OCI-LY3 (cell line): ENCODE results near the gene PSMF1.

Experiments
- CTCF ChIP-seq: fragments of 200-600, 300-600 bp; sonication (generic); IDR thresholded peaks from 2 replicates; pipeline ENCODE4 v1.5.1; 2014; ENCODE audit warnings: antibody characterized with exemption, low read length, low read depth
- EZH2phosphoT487 ChIP-seq: fragments of 200-600 bp; shearing (Covaris generic); IDR thresholded peaks from 2 replicates; pipeline ENCODE4 v1.6.1; 2018; ENCODE audit warnings: antibody characterized with exemption, mixed run types, low read depth

GRCh38 chr20:1134355-1134754, 16.0 kb downstream of the PSMF1 start:
- TF ChIP-seq CTCF, result no peak
- TF ChIP-seq EZH2phosphoT487, result no peak
